GM21528 (cell line): ENCODE results near the gene MTA1.

ENCODE experiments used
- ATAC-seq: cut with Tn5 transposase; IDR thresholded peaks from one replicate; pipeline ENCODE4 v1.9.1; 2021; ENCODE audit warnings: mild to moderate bottlenecking, moderate library complexity; ENCODE audit not compliant: unreplicated experiment, low FRiP score

The MTA1 gene

GRCh38 chr14:105401699-105402098 lies 17.9 kb upstream of the MTA1 start:
- no peak for ATAC-seq

- ATAC-seq, result no peak
Observed at GRCh38 chr14:105408592-105408991, 11.0 kb upstream of the MTA1 start.

- ATAC-seq, result no peak
Observed at GRCh38 chr14:105409364-105409763, 10.3 kb upstream of the MTA1 start.

- no peak for ATAC-seq
Observed at GRCh38 chr14:105410642-105411016, 9.0 kb upstream of the MTA1 start.

- ATAC-seq, result no peak
Observed at GRCh38 chr14:105411017-105411941, 8.3 kb upstream of the MTA1 start.

- ATAC-seq, result no peak
Observed at GRCh38 chr14:105411985-105412770, 7.4 kb upstream of the MTA1 start.

- no peak for ATAC-seq
Observed at GRCh38 chr14:105412771-105413543, 6.7 kb upstream of the MTA1 start.

GRCh38 chr14:105413544-105413886 lies 6.1 kb upstream of the MTA1 start:
- ATAC-seq, result no peak

GRCh38 chr14:105414456-105415371 lies 4.9 kb upstream of the MTA1 start:
- peak; percentile 50 for ATAC-seq

GRCh38 chr14:105415481-105416428 lies 3.9 kb upstream of the MTA1 start:
- no peak for ATAC-seq

- ATAC-seq, result no peak
Observed at GRCh38 chr14:105416671-105417070, 3.0 kb upstream of the MTA1 start.

GRCh38 chr14:105417690-105418121 lies 1.9 kb upstream of the MTA1 start:
- ATAC-seq, result no peak

GRCh38 chr14:105418269-105419194 lies 1.1 kb upstream of the MTA1 start:
- no peak for ATAC-seq

- ATAC-seq, result no peak
Observed at GRCh38 chr14:105420101-105420973, 710 bp downstream of the MTA1 start.

- no peak for ATAC-seq
Observed at GRCh38 chr14:105420974-105421674, 1.5 kb downstream of the MTA1 start.
